Large intestine (tissue), 3 donors: ENCODE measurements around the gene TDO2. TPM values are rescaled to one million over a fixed set of nuclear protein-coding genes. Genes with fewer than 3 reads are reported as not detected.
"Not testable (repeated sequence)": the region's sequence is repeated elsewhere in the genome, so short reads cannot be mapped to it uniquely, and the experiment has no call there.

Experiments
- DNase-seq, 2 donors: peaks; one replicate each; pipeline versions ENCODE4 v3.0.0 to v3.0.0-alpha.2; 2013
- H3K27ac ChIP-seq: one replicate; pipeline ENCODE4 v1.5.1; 2013; ENCODE audit warnings: low read length
- H3K27me3 ChIP-seq: 2 replicates; pipeline ENCODE4 v1.6.1; 2013; ENCODE audit warnings: low read length; ENCODE audit not compliant: control insufficient read depth, insufficient read depth
- H3K36me3 ChIP-seq: 2 replicates; pipeline ENCODE4 v1.6.1; 2013; ENCODE audit warnings: low read length; ENCODE audit not compliant: control insufficient read depth, insufficient read depth
- H3K4me1 ChIP-seq: one replicate; pipeline ENCODE4 v1.6.1; 2013; ENCODE audit warnings: low read length; ENCODE audit not compliant: control insufficient read depth, insufficient read depth
- H3K4me3 ChIP-seq: one replicate; pipeline ENCODE4 v1.5.1; 2013; ENCODE audit warnings: low read length
- H3K9me3 ChIP-seq: one replicate; pipeline ENCODE4 v1.6.1; 2013; ENCODE audit warnings: mild to moderate bottlenecking, low read depth, low read length, moderate library complexity; ENCODE audit not compliant: control insufficient read depth
- WGBS: methylation state at CpG from one replicate; pipeline ENCODE4 v1.1.5; 2013; ENCODE audit warnings: low lambda C conversion rate; ENCODE audit not compliant: insufficient coverage; 5-methylcytosine and 5-hydroxymethylcytosine counted together
- polyA plus RNA-seq: library from polyadenylated mRNA; unstranded; fragments of 120-200 nt; gene quantifications from one replicate; pipeline ENCODE4 v1.2.1, GENCODE V29; 2013

The TDO2 gene
- polyA plus RNA-seq, 1 donor = 7.5 TPM

DNA sequence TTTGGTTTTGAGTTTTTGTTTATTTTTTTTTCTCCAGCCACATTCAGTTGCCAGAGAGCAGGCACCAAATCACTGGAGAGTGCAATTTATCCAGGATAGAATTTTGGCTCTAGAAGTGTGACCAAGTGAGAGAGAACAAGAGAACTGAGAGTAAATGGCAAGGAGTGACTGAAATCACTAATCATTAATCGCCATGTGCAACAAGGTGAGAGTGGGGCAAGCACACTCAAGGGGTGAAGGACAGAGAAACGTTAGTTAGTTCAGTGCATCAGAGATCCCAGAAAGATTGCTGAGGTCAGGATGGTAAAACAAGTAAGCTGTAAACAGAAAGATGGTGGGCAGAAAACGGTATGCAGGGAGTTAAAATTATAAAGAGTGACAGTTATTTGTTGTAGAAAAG is 19.6 kb upstream of the TDO2 start:
- Histone ChIP-seq H3K9me3 (no peaks in the 10 kb centered on the region), H3K36me3 (no peaks in the 10 kb centered on the region), H3K4me1 (peaks cover 4% of the 10 kb centered on the region), H3K27me3 (no peaks in the 10 kb centered on the region), H3K4me3 (no peak overlapping the region), H3K27ac (no peak overlapping the region)
- no peak for DNase-seq
- WGBS = 90% methylated on average over 1 of the region's 3 CpGs

DNA sequence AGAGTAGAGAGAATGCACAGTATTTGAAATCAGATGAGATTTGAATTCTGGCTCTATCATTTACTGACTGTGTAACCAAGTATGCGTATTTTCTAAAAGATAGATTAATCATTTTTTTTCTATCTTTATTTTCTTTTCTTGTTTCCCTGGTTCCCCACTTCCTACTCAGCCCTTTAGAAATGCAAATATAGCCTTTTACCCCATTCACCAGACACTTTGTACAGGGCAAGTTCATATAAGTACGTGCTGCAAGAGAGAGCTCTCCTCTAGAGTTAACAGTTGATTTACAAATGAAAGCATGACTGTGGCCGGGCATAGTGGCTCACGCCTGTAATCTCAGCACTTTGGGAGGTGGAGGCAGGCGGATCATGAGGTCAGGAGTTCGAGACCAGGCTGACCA is 17.8 kb upstream of the TDO2 start:
- Histone ChIP-seq H3K36me3 (no peaks in the 10 kb centered on the region), H3K27ac (no peak overlapping the region), H3K4me1 (peaks cover 7% of the 10 kb centered on the region), H3K27me3 (no peaks in the 10 kb centered on the region), H3K4me3 (no peak overlapping the region), H3K9me3 (no peaks in the 10 kb centered on the region)
- DNase-seq = no peak
- 90% methylated on average over 1 of the region's 6 CpGs for WGBS

DNA sequence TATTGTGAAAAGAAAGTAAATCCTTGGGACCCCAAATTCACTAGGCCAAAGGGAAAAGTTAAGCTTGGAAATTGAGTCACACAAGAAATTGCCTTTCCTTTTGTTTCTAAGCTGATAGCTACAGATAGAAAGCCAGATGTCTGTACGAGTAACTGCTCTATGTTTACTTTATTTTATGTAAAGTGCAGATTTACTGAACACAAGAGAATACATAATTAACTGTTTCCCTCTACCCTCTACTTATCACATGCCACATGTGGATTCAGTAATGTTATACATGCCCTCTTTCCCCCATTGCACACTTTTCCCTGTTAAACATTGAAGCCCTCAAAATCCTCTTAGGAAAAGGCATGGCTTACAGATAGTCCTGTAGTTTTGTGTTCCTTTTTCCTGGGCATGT is 16.5 kb upstream of the TDO2 start:
- H3K36me3 ChIP-seq = no peaks in the 10 kb centered on the region
- DNase-seq = no peak
- 57% methylated on average over 1 of the region's 1 CpG for WGBS
- peaks cover 7% of the 10 kb centered on the region for H3K4me1 ChIP-seq
- no peaks in the 10 kb centered on the region for H3K27me3 ChIP-seq
- no peak overlapping the region for H3K27ac ChIP-seq
- no peak overlapping the region for H3K4me3 ChIP-seq
- H3K9me3 ChIP-seq = no peaks in the 10 kb centered on the region

DNA sequence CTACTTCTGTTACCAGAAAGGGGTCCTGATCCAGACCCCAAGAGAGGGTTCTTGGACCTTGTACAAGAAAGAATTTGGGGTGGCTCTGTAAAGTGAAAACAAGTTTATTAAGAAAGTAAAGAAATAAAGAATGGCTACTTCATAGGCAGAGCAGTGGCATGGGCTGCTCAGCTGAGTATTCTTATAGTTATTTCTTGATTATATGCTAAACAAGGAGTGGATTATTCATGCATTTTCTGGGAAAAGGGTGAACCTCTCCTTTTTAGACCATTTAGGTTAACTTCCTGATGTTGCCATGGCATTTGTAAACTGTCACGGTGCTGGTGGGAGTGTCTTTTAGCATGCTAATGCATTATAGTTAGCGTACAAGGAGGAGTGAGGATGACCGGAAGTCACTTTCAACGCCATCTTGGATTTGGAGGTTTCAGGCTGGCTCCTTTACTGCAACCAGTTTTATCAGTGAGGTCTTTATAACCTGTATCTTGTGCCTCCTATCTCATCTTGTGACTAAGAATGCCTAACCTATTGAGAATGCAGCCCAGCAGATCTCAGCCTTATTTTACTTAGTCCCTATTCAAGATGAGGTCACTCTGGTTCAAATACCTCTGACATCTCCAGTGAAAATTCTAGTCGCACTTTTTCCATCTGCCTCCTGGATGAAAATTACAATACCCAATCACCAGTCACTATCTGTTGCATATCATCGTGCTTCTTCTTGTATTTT is 15.5 kb upstream of the TDO2 start:
- peak in 1 of 2 donors; percentile 26 for DNase-seq
- Histone ChIP-seq H3K36me3 (no peaks in the 10 kb centered on the region), H3K4me3 (no peak overlapping the region), H3K27ac (no peak overlapping the region), H3K27me3 (no peaks in the 10 kb centered on the region), H3K9me3 (no peaks in the 10 kb centered on the region), H3K4me1 (peaks cover 7% of the 10 kb centered on the region)
- WGBS = 90% methylated on average over 1 of the region's 6 CpGs

DNA sequence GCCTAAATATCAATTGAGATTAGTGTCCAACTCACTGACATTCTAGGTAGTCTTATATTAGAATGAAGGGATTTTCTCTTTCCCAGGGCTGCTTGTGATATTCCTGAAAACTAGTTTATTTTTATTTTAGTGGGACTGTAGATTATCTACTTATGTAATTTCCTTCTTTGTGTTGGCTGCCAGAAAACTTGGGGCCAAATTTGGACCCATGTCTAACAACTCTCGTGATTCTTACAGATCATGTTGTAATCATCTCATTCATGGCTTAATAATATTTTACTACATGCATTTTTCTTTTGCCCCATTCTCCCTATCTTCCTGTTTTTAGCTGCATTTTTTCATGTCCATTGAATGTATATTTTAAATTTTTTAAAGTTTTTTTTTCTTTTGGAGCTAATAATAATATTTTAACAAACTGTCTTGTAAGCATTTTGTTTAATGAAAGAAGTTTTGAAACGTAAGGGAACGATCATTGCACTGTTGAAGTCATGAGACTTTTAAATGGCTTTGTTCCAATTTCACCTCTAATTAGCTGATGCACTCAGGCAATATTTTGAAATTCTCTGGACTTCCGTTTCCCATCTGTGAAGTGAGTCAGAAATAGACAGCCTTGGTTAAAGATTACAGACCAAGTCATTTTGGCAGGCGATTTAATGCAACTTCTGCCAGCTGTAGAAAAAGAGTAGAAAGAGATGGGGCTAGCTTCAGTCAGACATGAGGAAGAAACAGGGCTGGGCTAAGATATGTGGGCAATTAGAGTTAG is 14.3 kb upstream of the TDO2 start:
- no peaks in the 10 kb centered on the region for H3K27me3 ChIP-seq
- H3K36me3 ChIP-seq = no peaks in the 10 kb centered on the region
- peak overlapping the region; percentile 74 for H3K27ac ChIP-seq
- 80% methylated on average over 1 of the region's 5 CpGs for WGBS
- DNase-seq = peak; percentile 74 to 85
- peaks cover 7% of the 10 kb centered on the region for H3K4me1 ChIP-seq
- no peaks in the 10 kb centered on the region for H3K9me3 ChIP-seq
- no peak overlapping the region for H3K4me3 ChIP-seq

DNA sequence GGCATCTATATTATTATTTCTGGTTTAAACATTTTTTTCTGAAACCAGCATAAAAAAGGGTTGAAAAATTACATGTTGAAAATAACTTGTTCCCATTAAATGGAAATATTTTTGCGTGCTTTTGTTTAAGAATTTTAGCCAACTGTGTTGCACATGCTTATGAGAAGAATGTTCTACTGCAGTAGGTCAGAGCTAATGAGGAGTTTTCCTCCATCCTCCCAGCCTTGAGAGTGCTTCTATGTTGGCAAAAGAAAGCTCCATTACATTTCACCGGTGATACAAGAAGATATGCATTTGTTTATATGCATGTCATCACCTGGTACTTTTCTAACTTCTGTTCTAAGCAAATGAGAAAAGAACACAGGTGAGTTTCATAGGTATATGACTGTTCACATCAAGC is 13.6 kb upstream of the TDO2 start:
- Histone ChIP-seq H3K36me3 (no peaks in the 10 kb centered on the region), H3K4me1 (peaks cover 7% of the 10 kb centered on the region), H3K27me3 (no peaks in the 10 kb centered on the region), H3K4me3 (no peak overlapping the region), H3K27ac (peak overlapping the region; percentile 46), H3K9me3 (no peaks in the 10 kb centered on the region)
- no peak for DNase-seq
- WGBS = no CpG with 5 or more reads among the region's 2 CpGs

DNA sequence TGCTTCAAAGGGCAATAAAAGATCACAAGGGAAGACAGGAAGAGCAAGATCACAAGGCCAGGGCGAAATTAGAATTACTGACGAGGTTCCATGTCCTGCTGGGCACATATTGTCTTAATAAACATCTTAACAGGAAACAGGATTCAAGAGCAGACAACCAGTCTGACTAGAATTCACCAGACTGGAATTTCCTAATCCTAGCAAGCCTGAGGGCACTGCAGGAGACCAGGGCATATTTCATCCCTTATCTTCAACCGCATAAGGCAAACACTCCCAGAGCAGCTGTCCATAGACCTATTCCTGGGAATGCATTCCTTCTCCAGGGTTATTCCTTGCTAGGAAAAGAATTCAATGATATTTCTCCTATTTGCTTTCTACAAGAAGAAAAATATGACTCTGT is 12.4 kb upstream of the TDO2 start:
- peak in 1 of 2 donors; percentile 37 for DNase-seq
- Histone ChIP-seq H3K27ac (no peak overlapping the region), H3K9me3 (no peaks in the 10 kb centered on the region), H3K36me3 (no peaks in the 10 kb centered on the region), H3K27me3 (no peaks in the 10 kb centered on the region), H3K4me1 (peaks cover 7% of the 10 kb centered on the region), H3K4me3 (no peak overlapping the region)
- WGBS = no CpG with 5 or more reads among the region's 3 CpGs

DNA sequence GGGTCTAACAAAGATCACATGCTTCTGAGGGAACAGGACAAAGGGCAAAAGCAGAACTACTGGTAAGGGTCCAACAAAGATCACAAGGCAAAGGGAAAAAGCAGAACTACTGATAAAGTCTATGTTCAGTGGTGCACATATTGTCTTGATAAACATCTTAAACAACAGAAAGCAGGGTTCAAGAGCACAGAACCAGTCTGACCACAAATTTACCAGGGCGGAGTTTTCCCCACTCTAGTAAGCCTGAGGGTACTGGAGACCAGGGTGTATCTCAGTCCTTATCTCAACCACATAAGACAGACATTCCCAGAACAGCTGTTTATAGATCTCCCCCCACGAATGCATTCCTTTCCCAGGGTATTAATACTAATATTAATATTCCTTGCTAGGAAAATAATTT is 5.1 kb upstream of the TDO2 start:
- DNase-seq, H3K27me3 ChIP-seq, H3K36me3 ChIP-seq, H3K9me3 ChIP-seq, H3K27ac ChIP-seq, H3K4me3 ChIP-seq: not testable (repeated sequence)
- no CpG with 5 or more reads among the region's 2 CpGs for WGBS
- peaks cover 16% of the 10 kb centered on the region for H3K4me1 ChIP-seq

DNA sequence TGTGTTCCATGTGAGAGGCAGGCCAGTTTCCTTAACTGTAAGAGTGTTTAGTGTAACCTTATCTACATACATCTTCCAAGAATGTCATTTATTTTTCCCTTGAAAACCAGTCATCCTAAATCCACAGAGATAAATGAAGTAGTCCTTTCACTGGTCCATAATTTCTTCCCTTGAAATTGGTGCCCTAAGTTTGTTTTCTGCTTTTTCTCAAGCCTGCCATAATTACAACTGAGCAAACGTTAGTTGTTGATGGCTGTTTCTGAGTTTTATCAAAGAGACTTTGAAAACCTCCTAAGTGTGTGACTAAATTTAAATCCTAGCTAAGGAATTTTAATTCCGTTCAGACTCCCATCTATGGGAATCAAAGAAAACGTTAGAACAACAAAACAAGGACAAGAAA is 3.6 kb upstream of the TDO2 start:
- H3K27ac ChIP-seq = peak overlapping the region; percentile 32

DNA sequence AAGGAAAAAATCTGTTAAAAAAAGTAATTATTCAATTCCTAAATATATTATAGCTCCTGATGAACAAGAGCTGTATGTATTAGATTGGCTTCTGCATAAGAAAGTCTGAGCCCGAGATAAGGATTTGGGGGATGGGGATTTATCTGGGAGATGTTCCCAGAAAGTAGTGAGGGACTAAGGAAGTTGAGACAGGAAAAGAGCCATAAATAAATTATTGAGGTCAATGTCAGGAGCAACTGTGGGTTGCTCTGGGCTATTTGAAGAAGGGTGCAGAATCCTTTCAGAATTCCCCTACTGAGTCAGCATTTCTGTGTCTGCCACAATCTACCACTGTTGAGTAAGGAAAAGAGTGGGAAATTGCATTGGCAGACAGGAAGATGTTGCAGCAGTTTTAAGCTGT is 3.1 kb upstream of the TDO2 start:
- H3K27ac ChIP-seq = peak overlapping the region; percentile 32
- peak in 1 of 2 donors; percentile 64 for DNase-seq
- WGBS = 13% methylated on average over 1 of the region's 1 CpG

More for the DNA sequence above, 3.6 kb upstream of the TDO2 start:
- H3K36me3 ChIP-seq = no peaks in the 10 kb centered on the region
- H3K9me3 ChIP-seq = peaks cover 7% of the 10 kb centered on the region
- H3K27me3 ChIP-seq = no peaks in the 10 kb centered on the region
- no CpG with 5 or more reads among the region's 3 CpGs for WGBS
- DNase-seq = peak in 1 of 2 donors; percentile 65
- peaks cover 21% of the 10 kb centered on the region for H3K4me1 ChIP-seq
- no peak overlapping the region for H3K4me3 ChIP-seq

More for the DNA sequence above, 3.1 kb upstream of the TDO2 start:
- H3K36me3 ChIP-seq = no peaks in the 10 kb centered on the region
- H3K4me3 ChIP-seq = no peak overlapping the region
- no peaks in the 10 kb centered on the region for H3K27me3 ChIP-seq
- peaks cover 24% of the 10 kb centered on the region for H3K4me1 ChIP-seq
- H3K9me3 ChIP-seq = peaks cover 7% of the 10 kb centered on the region
